Measurements from ENCODE around the gene GDF3.

- TF ChIP-seq CTCF (IDR thresholded peaks at IDR 0.05 in 4 of 5, conservative IDR thresholded peaks at IDR 0.05 in 1 of 5), result peak; percentile 41 to 78 (median 69)
- no peak for TF ChIP-seq POLR2A (IDR thresholded peaks at IDR 0.05)
Measured at GRCh38 chr12:7645395-7646177, 50.0 kb downstream of the GDF3 start.

Data from gastrocnemius medialis (tissue), 4 donors.